NB4 (cell line): ENCODE measurements around the gene AADACL2.

Experiments used
- DNase-seq: peaks from one replicate; pipeline ENCODE4 v3.0.0; 2010; ENCODE audit warnings: low read depth
- H3K4me3 ChIP-seq: one replicate; pipeline ENCODE4 v1.5.1; 2011; ENCODE audit warnings: mild to moderate bottlenecking, low read depth, low read length, moderate library complexity
- MAX ChIP-seq: IDR thresholded peaks from 2 replicates; pipeline ENCODE4 v1.6.1; 2011; ENCODE audit warnings: low read depth, low read length
- MYC ChIP-seq: IDR thresholded peaks from 2 replicates; pipeline ENCODE4 v1.6.1; 2011; ENCODE audit warnings: low read depth, low read length
- POLR2A ChIP-seq: IDR thresholded peaks from 2 replicates; pipeline ENCODE4 v1.6.1; 2011; ENCODE audit warnings: mild to moderate bottlenecking; ENCODE audit not compliant: insufficient read length; ENCODE audit errors: extremely low read depth
- TF ChIP-seq, protein P1 (sequence below): IDR thresholded peaks from one replicate; pipeline ENCODE4 v1.5.1; 2012; ENCODE audit warnings: low read depth, low read length

The AADACL2 gene

DNA sequence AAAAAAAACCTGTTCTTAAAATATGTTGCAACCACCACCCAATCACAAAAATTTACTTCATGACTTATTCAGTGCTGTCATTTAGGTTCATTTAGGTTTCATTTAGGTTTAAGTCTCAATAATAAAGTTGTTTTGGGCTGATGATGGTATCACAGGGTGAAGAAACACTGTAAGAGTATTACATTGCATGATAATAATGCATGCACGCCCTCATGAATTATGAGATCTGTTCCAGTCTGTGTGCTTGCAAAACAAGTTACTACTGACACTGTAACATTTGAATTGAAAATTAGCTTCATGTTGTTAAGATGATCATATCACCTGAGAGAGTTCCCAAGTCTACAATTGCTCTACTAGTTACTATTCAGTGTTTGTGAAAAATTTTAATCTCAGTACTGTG lies at the start of gene AADACL2:
Gene AADACL2 (plus strand): TSS at position 315 of the 400 bp plus-strand sequence. CDS start 109 bp downstream, outside the sequence.
- TF ChIP-seq, protein P1, sequence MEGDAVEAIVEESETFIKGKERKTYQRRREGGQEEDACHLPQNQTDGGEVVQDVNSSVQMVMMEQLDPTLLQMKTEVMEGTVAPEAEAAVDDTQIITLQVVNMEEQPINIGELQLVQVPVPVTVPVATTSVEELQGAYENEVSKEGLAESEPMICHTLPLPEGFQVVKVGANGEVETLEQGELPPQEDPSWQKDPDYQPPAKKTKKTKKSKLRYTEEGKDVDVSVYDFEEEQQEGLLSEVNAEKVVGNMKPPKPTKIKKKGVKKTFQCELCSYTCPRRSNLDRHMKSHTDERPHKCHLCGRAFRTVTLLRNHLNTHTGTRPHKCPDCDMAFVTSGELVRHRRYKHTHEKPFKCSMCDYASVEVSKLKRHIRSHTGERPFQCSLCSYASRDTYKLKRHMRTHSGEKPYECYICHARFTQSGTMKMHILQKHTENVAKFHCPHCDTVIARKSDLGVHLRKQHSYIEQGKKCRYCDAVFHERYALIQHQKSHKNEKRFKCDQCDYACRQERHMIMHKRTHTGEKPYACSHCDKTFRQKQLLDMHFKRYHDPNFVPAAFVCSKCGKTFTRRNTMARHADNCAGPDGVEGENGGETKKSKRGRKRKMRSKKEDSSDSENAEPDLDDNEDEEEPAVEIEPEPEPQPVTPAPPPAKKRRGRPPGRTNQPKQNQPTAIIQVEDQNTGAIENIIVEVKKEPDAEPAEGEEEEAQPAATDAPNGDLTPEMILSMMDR: no peak
- TF ChIP-seq MAX (no peak), MYC (no peak), POLR2A (no peak)
- no peak for DNase-seq

DNA sequence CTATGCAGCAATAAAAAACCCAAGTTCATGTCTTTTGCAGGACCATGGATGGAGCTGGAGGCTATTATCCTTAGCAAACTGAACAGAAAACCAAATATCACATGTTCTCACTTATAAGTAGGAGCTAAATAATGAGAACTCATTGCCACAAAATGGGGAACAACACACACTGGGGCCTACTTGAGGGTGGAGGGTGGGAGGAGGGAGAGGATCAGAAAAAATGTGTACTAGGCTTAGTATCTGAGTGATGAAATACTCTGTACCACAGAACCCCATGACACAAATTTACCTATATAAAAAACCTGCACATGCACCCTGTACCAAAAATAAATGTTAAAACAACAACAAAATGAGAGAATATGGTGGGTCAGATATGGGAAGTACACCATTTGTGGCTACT lies 49.6 kb upstream of the AADACL2 start:
- no peak overlapping the region for H3K4me3 ChIP-seq
- TF ChIP-seq, protein P1: no peak
- TF ChIP-seq MAX (no peak), POLR2A (no peak)
- DNase-seq: no peak

More for the DNA sequence above, at the start of gene AADACL2:
- H3K4me3 ChIP-seq: no peak within 1 kb of the TSS

DNA sequence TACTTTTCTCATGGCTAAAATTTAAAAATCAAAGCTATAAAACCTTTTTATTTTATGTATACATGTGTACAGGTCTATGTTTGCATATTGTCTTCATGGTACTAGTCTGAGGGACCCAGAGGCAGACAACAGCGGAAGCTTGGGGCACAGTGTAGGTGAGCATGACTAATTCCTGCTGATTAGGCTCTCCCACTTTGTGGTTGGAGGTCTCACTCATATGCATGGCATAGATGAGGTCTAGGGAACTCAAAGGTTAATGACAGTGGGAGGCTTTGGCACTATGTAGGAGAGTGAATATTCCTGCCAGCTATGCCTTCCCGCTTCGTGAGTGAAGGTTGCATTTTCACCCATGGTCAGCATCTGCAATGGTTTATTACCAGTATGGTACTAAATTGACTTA lies 47.5 kb upstream of the AADACL2 start:
- DNase-seq: peak; percentile 9
- H3K4me3 ChIP-seq: no peak overlapping the region

GRCh38 chr3:151687076-151687475 lies 46.7 kb upstream of the AADACL2 start:
- no peak overlapping the region for H3K4me3 ChIP-seq
- no peak for DNase-seq
- TF ChIP-seq MYC (no peak), MAX (no peak)
- TF ChIP-seq, protein P1: no peak

More for the DNA sequence above, 47.5 kb upstream of the AADACL2 start:
- TF ChIP-seq POLR2A (no peak), MAX (no peak), MYC (no peak)
- TF ChIP-seq, protein P1: no peak

DNA sequence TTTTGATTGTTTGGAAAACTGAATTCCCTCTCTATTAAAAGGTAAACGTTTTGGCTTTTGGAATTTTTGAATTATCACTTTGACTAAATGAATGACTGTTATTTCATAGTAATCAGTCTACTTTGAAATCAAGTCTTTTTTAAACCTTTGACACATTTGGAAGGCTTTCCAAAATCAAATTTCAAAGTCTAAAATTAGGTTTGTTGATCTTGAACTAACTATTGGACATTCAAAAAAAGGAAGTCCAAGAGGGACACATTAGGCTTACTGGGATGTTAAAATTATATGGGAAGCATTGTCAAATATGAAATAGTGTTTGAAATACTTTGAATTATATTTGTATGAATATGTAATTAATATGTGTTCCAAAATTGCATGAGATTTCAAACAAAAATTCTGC lies 45.2 kb upstream of the AADACL2 start:
- TF ChIP-seq MAX: no peak
- TF ChIP-seq, protein P1: no peak
- H3K4me3 ChIP-seq: no peak overlapping the region
- no peak for DNase-seq

GRCh38 chr3:151690645-151691044 lies 43.1 kb upstream of the AADACL2 start:
- H3K4me3 ChIP-seq: no peak overlapping the region
- TF ChIP-seq MYC (no peak), POLR2A (no peak), MAX (no peak)
- TF ChIP-seq, protein P1: no peak
- DNase-seq: no peak
